Measurements from ENCODE around the gene SNRNP27. TPM values are rescaled to one million over a fixed set of nuclear protein-coding genes. Genes with fewer than 3 reads are reported as not detected.

The SNRNP27 gene
- total RNA-seq, 1 donor from 2014 or later = 47.2 TPM

- no peak for TF ChIP-seq CTCF (IDR thresholded peaks at IDR 0.05; ENCODE audit: unreplicated experiment)
- Mint-ChIP-seq H3K9me3 (ENCODE audit: low read depth) (no peaks in the 10 kb centered on the region), H3K36me3 (ENCODE audit: insufficient read depth) (peaks cover 10% of the 10 kb centered on the region), H3K4me1 (ENCODE audit: low read depth) (peaks cover 3% of the 10 kb centered on the region), H3K27ac (no peak overlapping the region), H3K4me3 (ENCODE audit: low read depth) (no peak overlapping the region), H3K27me3 (no peaks in the 10 kb centered on the region)
- DNase-seq (ENCODE audit: low spot score, unreplicated experiment) = no peak
These were observed 39.6 kb downstream of the SNRNP27 start for GRCh38 chr2:69933254-69933828.

DNA sequence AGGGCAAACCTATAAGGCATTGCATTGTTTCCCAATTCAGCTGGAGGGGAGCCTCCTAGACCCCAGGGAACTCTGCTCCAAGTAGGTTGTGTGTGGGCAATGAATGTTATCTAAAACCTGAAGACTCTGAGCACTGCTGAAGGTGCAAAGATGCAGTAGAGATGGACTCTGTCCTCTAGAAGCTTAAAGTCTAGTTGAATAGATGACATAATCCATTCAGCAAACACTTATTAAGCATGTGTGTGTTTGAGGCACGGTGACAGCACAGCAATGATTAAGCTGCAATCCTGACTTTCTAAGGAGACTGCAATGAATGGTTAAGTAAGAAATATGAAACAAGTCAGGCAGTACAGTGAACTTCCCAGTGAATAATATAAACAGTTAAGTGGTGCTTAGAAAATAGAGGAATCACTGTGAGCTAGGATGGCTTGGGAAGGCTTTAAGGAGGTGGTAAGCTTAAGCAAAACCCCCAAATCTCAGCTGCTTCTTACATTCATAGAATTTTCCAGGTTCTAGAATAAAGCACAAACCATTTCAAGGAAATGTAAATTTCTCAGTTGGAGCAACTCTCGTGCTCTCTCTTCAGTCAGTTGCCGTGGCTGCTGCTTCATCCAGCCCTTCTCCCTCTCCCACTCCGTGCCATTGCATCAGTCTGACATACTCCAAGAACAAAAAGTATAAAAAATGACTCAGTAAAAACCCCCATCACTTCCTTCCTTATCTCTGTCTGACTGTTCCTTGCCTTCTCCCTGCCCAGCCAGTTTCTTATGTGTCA lies 40.3 kb downstream of the SNRNP27 start:
- Mint-ChIP-seq H3K4me3 (ENCODE audit: low read depth) (no peak overlapping the region), H3K36me3 (ENCODE audit: insufficient read depth) (peaks cover 17% of the 10 kb centered on the region), H3K27ac (no peak overlapping the region), H3K4me1 (ENCODE audit: low read depth) (peaks cover 3% of the 10 kb centered on the region), H3K9me3 (ENCODE audit: low read depth) (no peaks in the 10 kb centered on the region), H3K27me3 (no peaks in the 10 kb centered on the region)
- DNase-seq (ENCODE audit: low spot score, unreplicated experiment) = no peak
- no peak for TF ChIP-seq CTCF (IDR thresholded peaks at IDR 0.05; ENCODE audit: unreplicated experiment)

DNA sequence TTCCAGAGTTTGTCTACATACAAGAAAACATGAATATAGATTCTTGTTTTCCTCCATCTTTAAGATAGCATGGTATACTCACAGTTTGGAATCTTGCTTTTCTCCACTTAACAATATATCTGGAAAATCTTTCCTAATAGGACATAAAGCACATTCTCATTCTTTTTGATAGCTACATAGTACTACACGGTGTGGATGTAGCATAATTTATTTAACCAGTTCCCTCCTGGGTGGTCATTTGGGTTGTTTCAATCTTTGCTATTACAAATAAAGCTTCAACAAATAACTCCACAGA lies 40.8 kb downstream of the SNRNP27 start:
- no peak for DNase-seq (ENCODE audit: low spot score, unreplicated experiment)
- no peaks in the 10 kb centered on the region for H3K9me3 Mint-ChIP-seq (ENCODE audit: low read depth)
- no peak overlapping the region for H3K27ac Mint-ChIP-seq
- H3K4me1 Mint-ChIP-seq (ENCODE audit: low read depth) = peaks cover 4% of the 10 kb centered on the region
- H3K27me3 Mint-ChIP-seq = no peaks in the 10 kb centered on the region
- H3K36me3 Mint-ChIP-seq (ENCODE audit: insufficient read depth) = peaks cover 20% of the 10 kb centered on the region
- H3K4me3 Mint-ChIP-seq (ENCODE audit: low read depth) = no peak overlapping the region
- TF ChIP-seq CTCF (IDR thresholded peaks at IDR 0.05; ENCODE audit: unreplicated experiment) = no peak

- Mint-ChIP-seq H3K4me3 (ENCODE audit: low read depth) (no peak overlapping the region), H3K27ac (no peak overlapping the region), H3K9me3 (ENCODE audit: low read depth) (no peaks in the 10 kb centered on the region), H3K4me1 (ENCODE audit: low read depth) (peaks cover 9% of the 10 kb centered on the region), H3K27me3 (no peaks in the 10 kb centered on the region), H3K36me3 (ENCODE audit: insufficient read depth) (peaks cover 22% of the 10 kb centered on the region)
- DNase-seq (ENCODE audit: low spot score, unreplicated experiment) = no peak
- no peak for TF ChIP-seq CTCF (IDR thresholded peaks at IDR 0.05; ENCODE audit: unreplicated experiment)
These were observed 41.3 kb downstream of the SNRNP27 start for GRCh38 chr2:69935011-69935410.

DNA sequence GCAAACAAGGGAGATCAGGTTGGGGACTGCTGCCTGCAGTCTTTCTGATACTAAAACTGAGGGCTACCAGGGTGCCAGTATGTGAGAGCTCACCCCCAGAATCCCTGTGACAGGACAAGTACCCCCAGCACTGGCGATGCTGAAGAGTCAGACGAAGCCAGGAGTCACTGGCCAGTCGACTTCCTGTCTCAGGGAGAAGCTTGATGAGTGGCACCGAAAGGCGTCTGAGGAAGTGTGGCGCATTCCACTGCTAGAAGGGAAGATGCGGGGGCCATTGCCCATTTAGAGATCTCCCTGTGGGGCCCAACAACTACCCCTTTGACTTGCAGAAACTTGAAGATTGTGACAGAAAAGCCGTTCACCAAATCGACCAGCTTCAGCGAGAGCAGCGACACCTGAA lies 43.1 kb downstream of the SNRNP27 start:
- H3K27ac Mint-ChIP-seq = no peak overlapping the region
- no peak overlapping the region for H3K4me3 Mint-ChIP-seq (ENCODE audit: low read depth)
- no peaks in the 10 kb centered on the region for H3K27me3 Mint-ChIP-seq
- no peak for DNase-seq (ENCODE audit: low spot score, unreplicated experiment)
- TF ChIP-seq CTCF (IDR thresholded peaks at IDR 0.05; ENCODE audit: unreplicated experiment) = no peak
- no peaks in the 10 kb centered on the region for H3K9me3 Mint-ChIP-seq (ENCODE audit: low read depth)
- H3K36me3 Mint-ChIP-seq (ENCODE audit: insufficient read depth) = peaks cover 22% of the 10 kb centered on the region
- H3K4me1 Mint-ChIP-seq (ENCODE audit: low read depth) = peaks cover 12% of the 10 kb centered on the region
